ENCODE measurements around the gene WNT6.

The WNT6 gene

GRCh38 chr2:218895326-218895725 lies 35.7 kb downstream of the WNT6 start:
- H3K4me3 ChIP-seq (ENCODE audit: low read depth, low read length) = no peak overlapping the region
- in situ Hi-C loops (cut with HindIII; ENCODE audit: low sequenced_read_pairs) = no loop called here
- TF ChIP-seq CTCF (IDR thresholded peaks at IDR 0.05; ENCODE audit: low read depth, low read length) = no peak
- no peak for DNase-seq (ENCODE audit: low read depth, low spot score)

GRCh38 chr2:218895759-218896500 lies 36.3 kb downstream of the WNT6 start:
- DNase-seq (ENCODE audit: low read depth, low spot score) = no peak
- in situ Hi-C loops (cut with HindIII; ENCODE audit: low sequenced_read_pairs) = no loop called here
- TF ChIP-seq CTCF (IDR thresholded peaks at IDR 0.05; ENCODE audit: low read depth, low read length) = no peak
- no peak overlapping the region for H3K4me3 ChIP-seq (ENCODE audit: low read depth, low read length)

GRCh38 chr2:218896501-218897393 lies 37.1 kb downstream of the WNT6 start:
- no peak for DNase-seq (ENCODE audit: low read depth, low spot score)
- no peak for TF ChIP-seq CTCF (IDR thresholded peaks at IDR 0.05; ENCODE audit: low read depth, low read length)
- in situ Hi-C loops (cut with HindIII; ENCODE audit: low sequenced_read_pairs) = no loop called here
- no peak overlapping the region for H3K4me3 ChIP-seq (ENCODE audit: low read depth, low read length)

DNA sequence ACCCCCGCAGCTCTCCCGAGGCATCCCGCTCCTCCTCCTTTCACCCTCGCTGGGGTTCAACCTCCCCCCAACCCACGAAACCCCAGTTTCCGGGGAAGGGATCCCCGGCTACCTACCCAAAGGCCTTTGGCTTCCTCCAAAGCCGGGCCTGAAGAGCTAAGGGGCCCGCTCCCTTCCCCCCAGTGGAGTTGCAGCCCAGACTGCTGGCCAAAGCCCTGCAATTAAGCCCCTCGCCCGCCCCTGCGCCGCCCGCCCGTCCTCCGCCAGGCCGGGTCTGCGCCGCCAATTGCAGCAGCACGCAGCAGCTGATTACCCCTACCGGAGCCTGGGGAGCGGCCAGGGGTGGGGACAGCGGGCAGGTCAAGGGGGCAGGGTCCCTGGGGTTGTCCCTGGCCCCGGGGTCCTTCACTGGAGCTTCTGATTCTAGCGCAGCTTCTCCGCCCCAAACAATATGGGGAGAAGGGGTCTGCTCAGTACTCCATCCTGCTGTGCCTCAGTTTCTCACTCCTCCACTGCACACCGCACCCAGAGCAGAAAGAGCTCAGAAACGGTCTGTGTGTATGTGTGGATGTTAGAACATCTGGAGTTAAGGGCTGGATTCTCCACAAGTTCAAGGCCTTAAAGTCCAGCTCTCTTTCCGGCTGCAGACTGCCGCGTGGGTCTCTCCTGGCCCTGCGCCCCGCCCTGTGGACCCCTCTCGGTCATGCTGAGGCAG lies 37.9 kb downstream of the WNT6 start:
- in situ Hi-C loops (cut with HindIII; ENCODE audit: low sequenced_read_pairs) = no loop called here
- no peak for DNase-seq (ENCODE audit: low read depth, low spot score)
- no peak for TF ChIP-seq CTCF (IDR thresholded peaks at IDR 0.05; ENCODE audit: low read depth, low read length)
- no peak overlapping the region for H3K4me3 ChIP-seq (ENCODE audit: low read depth, low read length)

- peak; percentile 12 for DNase-seq (ENCODE audit: low read depth, low spot score)
- in situ Hi-C loops (cut with HindIII; ENCODE audit: low sequenced_read_pairs) = no loop called here
- H3K4me3 ChIP-seq (ENCODE audit: low read depth, low read length) = no peak overlapping the region
- TF ChIP-seq CTCF (IDR thresholded peaks at IDR 0.05; ENCODE audit: low read depth, low read length) = peak; percentile 94
Observed at GRCh38 chr2:218898109-218898878, 38.7 kb downstream of the WNT6 start.

DNA sequence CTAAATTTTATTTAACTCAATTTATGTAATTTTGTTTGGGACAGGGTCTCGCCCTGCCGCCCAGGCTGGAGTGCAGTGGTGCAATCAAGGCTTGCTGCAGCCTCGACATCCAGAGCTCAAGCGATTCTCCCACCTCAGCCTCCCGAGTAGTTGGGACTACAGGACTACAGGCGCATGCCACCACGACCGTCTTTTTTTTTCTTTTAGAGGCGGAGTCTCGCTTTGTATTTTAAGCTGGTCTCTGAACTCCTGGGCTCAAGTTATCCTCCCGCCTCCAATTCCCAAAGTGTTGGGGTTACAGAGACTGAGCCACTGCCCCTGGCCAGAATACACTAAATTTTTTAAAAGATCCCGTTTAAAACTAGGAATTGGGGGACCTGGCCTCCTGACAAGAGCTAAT lies 39.5 kb downstream of the WNT6 start:
- in situ Hi-C loops (cut with HindIII; ENCODE audit: low sequenced_read_pairs) = no loop called here
- TF ChIP-seq CTCF (IDR thresholded peaks at IDR 0.05; ENCODE audit: low read depth, low read length) = no peak
- no peak overlapping the region for H3K4me3 ChIP-seq (ENCODE audit: low read depth, low read length)
- no peak for DNase-seq (ENCODE audit: low read depth, low spot score)

Measured in astrocyte of the spinal cord (primary cell).